Gastroesophageal sphincter (tissue), 4 donors: ENCODE measurements around the gene ITLN1. TPM values are rescaled to one million over a fixed set of nuclear protein-coding genes. Genes with fewer than 3 reads are reported as not detected.

Source experiments
- ATAC-seq: fragments of 150-250 bp; one replicate; pipeline ENCODE4 v1.9.1; 2016; ENCODE audit warnings: mild to moderate bottlenecking, moderate library complexity
- H3K27ac ChIP-seq, 4 donors: fragments of 200-600 bp; sonication (generic) in 3 of 4; 1 replicate in 3 of 4; 2 replicates in 1 of 4; pipeline ENCODE4 v1.5.1; 2016 to 2019
- H3K27me3 ChIP-seq: fragments of 200-600 bp; sonication (generic); one replicate; pipeline ENCODE4 v1.5.1; 2019
- H3K36me3 ChIP-seq, 2 donors: fragments of 200-600 bp; sonication (generic); one replicate each; pipeline ENCODE4 v1.5.1; 2019; ENCODE audit warnings: control low read depth in 1 of 2
- H3K4me1 ChIP-seq, 3 donors: fragments of 200-600 bp; sonication (generic); 1 replicate in 2 of 3; 2 replicates in 1 of 3; pipeline ENCODE4 v1.5.1; 2016 to 2019; ENCODE audit warnings: control low read depth in 2 of 3
- H3K4me3 ChIP-seq, 2 donors: fragments of 200-600 bp; sonication (generic); one replicate each; pipeline ENCODE4 v1.5.1; 2019; ENCODE audit warnings: mild to moderate bottlenecking in 1 of 2, moderate library complexity in 1 of 2
- H3K9me3 ChIP-seq, 3 donors: fragments of 200-600 bp; sonication (generic); one replicate each; pipeline ENCODE4 v1.5.1; 2017 to 2019; ENCODE audit warnings: control low read depth in 2 of 3
- CTCF ChIP-seq, 4 experiments: fragments of 200-600 bp in 2 of 4; fragments of 450-650 bp in 2 of 4; sonication (generic) in 1 of 4; IDR thresholded peaks; one replicate each; pipeline ENCODE4 v1.5.1; 2017 to 2019; ENCODE audit warnings: antibody characterized with exemption in 4 of 4, mild to moderate bottlenecking in 2 of 4, moderate library complexity in 2 of 4
- EP300 ChIP-seq: sonication (generic); formaldehyde crosslinking; IDR thresholded peaks from one replicate; pipeline ENCODE4 v1.6.1; 2017; ENCODE audit warnings: antibody characterized with exemption, mild to moderate bottlenecking
- POLR2A ChIP-seq, 2 donors: fragments of 450-650 bp; IDR thresholded peaks; one replicate each; pipeline ENCODE4 v1.6.1; 2017; ENCODE audit warnings: antibody characterized with exemption in 2 of 2, mild to moderate bottlenecking in 2 of 2, moderate library complexity in 1 of 2
- POLR2AphosphoS5 ChIP-seq: sonication (generic); formaldehyde crosslinking; IDR thresholded peaks from one replicate; pipeline ENCODE4 v1.6.1; 2017; ENCODE audit warnings: antibody characterized with exemption
- WGBS, 2 donors: methylation state at CpG; one replicate each; pipeline ENCODE4 v1.1.5; 2018; ENCODE audit warnings: low coverage in 1 of 2; 5-methylcytosine and 5-hydroxymethylcytosine counted together
- total RNA-seq, 4 donors: library from RNA; depleted of rRNA; stranded (reverse); fragments of >200 nt; gene quantifications; one replicate each; pipeline ENCODE4 v1.1.0, GENCODE V29; 2016

ITLN1 gene
- total RNA-seq, 4 donors from 2014 or later: 0.46 to 1.9 TPM; not detected in 2

GRCh38 chr1:160911925-160912324, 26.9 kb upstream of the ITLN1 start:
- no peak overlapping the region for H3K27ac ChIP-seq
- H3K27me3 ChIP-seq: peaks cover 14% of the 10 kb centered on the region
- no peak overlapping the region for H3K4me3 ChIP-seq
- H3K36me3 ChIP-seq: no peaks in the 10 kb centered on the region
- H3K9me3 ChIP-seq: no peaks in the 10 kb centered on the region
- 8 to 32% methylated on average over 2 of the region's 2 CpGs for WGBS, 2 donors
- no peaks in the 10 kb centered on the region for H3K4me1 ChIP-seq
- TF ChIP-seq POLR2AphosphoS5 (no peak), CTCF (IDR thresholded peaks at IDR 0.05) (no peak), EP300 (no peak), POLR2A (IDR thresholded peaks at IDR 0.05) (no peak)
- no peak for ATAC-seq

GRCh38 chr1:160911441-160911840, 26.5 kb upstream of the ITLN1 start:
- ATAC-seq: no peak
- 12 to 48% methylated on average over 7 of the region's 7 CpGs for WGBS, 2 donors
- TF ChIP-seq CTCF (IDR thresholded peaks at IDR 0.05): no peak
- TF ChIP-seq EP300: no peak
- no peak for TF ChIP-seq POLR2A (IDR thresholded peaks at IDR 0.05)
- no peak for TF ChIP-seq POLR2AphosphoS5
- Histone ChIP-seq H3K4me3 (no peak overlapping the region), H3K9me3 (no peaks in the 10 kb centered on the region), H3K27me3 (peaks cover 14% of the 10 kb centered on the region), H3K36me3 (no peaks in the 10 kb centered on the region), H3K4me1 (no peaks in the 10 kb centered on the region), H3K27ac (no peak overlapping the region)

GRCh38 chr1:160910170-160910750, 25.3 kb upstream of the ITLN1 start:
- H3K4me1 ChIP-seq: no peaks in the 10 kb centered on the region
- H3K36me3 ChIP-seq: no peaks in the 10 kb centered on the region
- peaks cover 14% of the 10 kb centered on the region for H3K27me3 ChIP-seq
- TF ChIP-seq POLR2A (IDR thresholded peaks at IDR 0.05) (no peak), EP300 (no peak), CTCF (IDR thresholded peaks at IDR 0.05) (no peak), POLR2AphosphoS5 (no peak)
- no peak overlapping the region for H3K27ac ChIP-seq
- H3K4me3 ChIP-seq: no peak overlapping the region
- ATAC-seq: no peak
- no peaks in the 10 kb centered on the region for H3K9me3 ChIP-seq
- 75 to 100% methylated on average over 1 to 2 of the region's 6 CpGs for WGBS, 2 donors

GRCh38 chr1:160907976-160908375, 23.0 kb upstream of the ITLN1 start:
- TF ChIP-seq EP300 (no peak), POLR2A (IDR thresholded peaks at IDR 0.05) (no peak), POLR2AphosphoS5 (no peak), CTCF (IDR thresholded peaks at IDR 0.05) (no peak)
- ATAC-seq: no peak
- Histone ChIP-seq H3K4me3 (no peak overlapping the region), H3K4me1 (no peaks in the 10 kb centered on the region), H3K27ac (no peak overlapping the region), H3K36me3 (no peaks in the 10 kb centered on the region), H3K9me3 (no peaks in the 10 kb centered on the region), H3K27me3 (peaks cover 6% of the 10 kb centered on the region)
- WGBS, 2 donors: 43 to 73% methylated on average over 7 of the region's 7 CpGs

- peaks cover 7% of the 10 kb centered on the region for H3K27me3 ChIP-seq
- H3K4me3 ChIP-seq: no peak overlapping the region
- no peak for ATAC-seq
- no peaks in the 10 kb centered on the region for H3K9me3 ChIP-seq
- no peaks in the 10 kb centered on the region for H3K36me3 ChIP-seq
- H3K4me1 ChIP-seq: no peaks in the 10 kb centered on the region
- no peak for TF ChIP-seq EP300
- TF ChIP-seq POLR2A (IDR thresholded peaks at IDR 0.05): no peak
- no peak for TF ChIP-seq POLR2AphosphoS5
- TF ChIP-seq CTCF (IDR thresholded peaks at IDR 0.05): no peak
- H3K27ac ChIP-seq: no peak overlapping the region
- 55 to 71% methylated on average over 2 to 4 of the region's 4 CpGs for WGBS, 2 donors
Observed at GRCh38 chr1:160905617-160905989, 20.6 kb upstream of the ITLN1 start.
